ENCODE data around the gene MBTPS2.
"Not testable (repeated sequence)": the region's sequence is repeated elsewhere in the genome, so short reads cannot be mapped to it uniquely, and the experiment has no call there.

MBTPS2 gene

GRCh38 chrX:21839334-21840192 lies at the start of gene MBTPS2:
MBTPS2 (plus strand) TSS chrX:21839617; CDS start chrX:21839735, 118 bp downstream.
- DNase-seq = peak; percentile 9

- DNase-seq = no peak
These were observed 40.7 kb upstream of the MBTPS2 start for GRCh38 chrX:21798677-21799219.

GRCh38 chrX:21799767-21800166 lies 39.6 kb upstream of the MBTPS2 start:
- DNase-seq = no peak

- no peak for DNase-seq
These were observed 39.1 kb upstream of the MBTPS2 start for GRCh38 chrX:21800344-21800770.

- DNase-seq = no peak
These were observed 37.3 kb upstream of the MBTPS2 start for GRCh38 chrX:21802054-21802670.

- DNase-seq = no peak
These were observed 36.6 kb upstream of the MBTPS2 start for GRCh38 chrX:21802839-21803238.

- DNase-seq = no peak
These were observed 32.7 kb upstream of the MBTPS2 start for GRCh38 chrX:21806691-21807090.

GRCh38 chrX:21811832-21812231 lies 27.6 kb upstream of the MBTPS2 start:
- DNase-seq = no peak

- DNase-seq = no peak
These were observed 26.8 kb upstream of the MBTPS2 start for GRCh38 chrX:21812628-21813027.

GRCh38 chrX:21813612-21814368 lies 25.6 kb upstream of the MBTPS2 start:
- no peak for DNase-seq

- no peak for DNase-seq
These were observed 23.3 kb upstream of the MBTPS2 start for GRCh38 chrX:21816136-21816535.

- DNase-seq = not testable (repeated sequence)
These were observed 19.2 kb upstream of the MBTPS2 start for GRCh38 chrX:21820170-21820569.

- no peak for DNase-seq
These were observed 17.5 kb upstream of the MBTPS2 start for GRCh38 chrX:21821875-21822274.

- no peak for DNase-seq
These were observed 7.9 kb upstream of the MBTPS2 start for GRCh38 chrX:21831496-21831895.

- no peak for DNase-seq
These were observed 2.4 kb upstream of the MBTPS2 start for GRCh38 chrX:21837056-21837455.

GRCh38 chrX:21838937-21839333 lies 482 bp upstream of the MBTPS2 start:
- no peak for DNase-seq

GRCh38 chrX:21840193-21840545 lies 752 bp downstream of the MBTPS2 start:
- no peak for DNase-seq

- DNase-seq = no peak
These were observed 3.8 kb downstream of the MBTPS2 start for GRCh38 chrX:21843179-21843578.

GRCh38 chrX:21845096-21845495 lies 5.7 kb downstream of the MBTPS2 start:
- DNase-seq = no peak

- no peak for DNase-seq
These were observed 7.9 kb downstream of the MBTPS2 start for GRCh38 chrX:21847342-21847741.

- DNase-seq = no peak
These were observed 14.2 kb downstream of the MBTPS2 start for GRCh38 chrX:21853578-21853977.

GRCh38 chrX:21855937-21856415 lies 16.6 kb downstream of the MBTPS2 start, which contains the start of gene YY2:
YY2 (plus strand) TSS chrX:21855987; CDS start chrX:21856485, 498 bp downstream.
- no peak for DNase-seq

- DNase-seq = no peak
These were observed 17.1 kb downstream of the MBTPS2 start for GRCh38 chrX:21856504-21856903.

Data from SIG-M5 (cell line).